ENCODE measurements around the gene BRF1.

DNA sequence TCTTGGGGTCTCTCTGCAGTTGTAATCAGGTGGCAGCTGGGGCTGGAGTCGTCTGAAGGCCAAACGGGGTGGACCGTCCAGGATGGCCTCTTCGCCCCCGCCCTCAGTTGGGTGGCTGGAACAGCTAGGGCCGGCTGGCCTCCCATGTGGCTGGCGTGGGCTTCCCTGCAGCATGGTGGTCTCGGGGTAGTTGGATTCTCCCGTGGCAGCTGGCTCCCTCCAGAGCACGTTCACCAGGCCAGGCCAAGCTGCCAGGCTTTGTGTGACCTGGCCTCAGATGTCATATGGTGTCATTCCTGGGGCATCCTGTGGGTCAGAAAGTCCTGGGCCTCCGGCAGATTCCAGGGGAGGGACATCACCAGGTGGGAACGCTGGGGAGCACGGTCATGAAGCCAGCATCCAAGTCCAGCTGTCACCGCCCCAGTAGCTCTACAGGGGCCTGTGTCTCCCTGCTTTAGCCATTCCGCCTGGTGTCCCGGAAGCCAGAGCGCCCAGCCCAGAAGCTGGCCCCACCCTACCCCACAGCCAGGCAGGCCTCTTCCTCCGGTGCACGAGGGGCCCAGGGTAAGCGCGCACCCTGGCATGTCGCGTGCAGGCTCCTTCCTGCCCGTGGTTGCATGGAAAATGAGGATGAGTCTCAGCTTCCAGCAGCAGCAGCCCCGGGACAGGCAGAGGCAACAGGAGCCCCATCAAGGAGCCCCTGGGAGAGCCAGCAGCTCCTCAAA, 118.3 kb downstream of the BRF1 start:
- no peak for TF ChIP-seq EP300 (IDR thresholded peaks at IDR 0.05)
- TF ChIP-seq, protein P1, sequence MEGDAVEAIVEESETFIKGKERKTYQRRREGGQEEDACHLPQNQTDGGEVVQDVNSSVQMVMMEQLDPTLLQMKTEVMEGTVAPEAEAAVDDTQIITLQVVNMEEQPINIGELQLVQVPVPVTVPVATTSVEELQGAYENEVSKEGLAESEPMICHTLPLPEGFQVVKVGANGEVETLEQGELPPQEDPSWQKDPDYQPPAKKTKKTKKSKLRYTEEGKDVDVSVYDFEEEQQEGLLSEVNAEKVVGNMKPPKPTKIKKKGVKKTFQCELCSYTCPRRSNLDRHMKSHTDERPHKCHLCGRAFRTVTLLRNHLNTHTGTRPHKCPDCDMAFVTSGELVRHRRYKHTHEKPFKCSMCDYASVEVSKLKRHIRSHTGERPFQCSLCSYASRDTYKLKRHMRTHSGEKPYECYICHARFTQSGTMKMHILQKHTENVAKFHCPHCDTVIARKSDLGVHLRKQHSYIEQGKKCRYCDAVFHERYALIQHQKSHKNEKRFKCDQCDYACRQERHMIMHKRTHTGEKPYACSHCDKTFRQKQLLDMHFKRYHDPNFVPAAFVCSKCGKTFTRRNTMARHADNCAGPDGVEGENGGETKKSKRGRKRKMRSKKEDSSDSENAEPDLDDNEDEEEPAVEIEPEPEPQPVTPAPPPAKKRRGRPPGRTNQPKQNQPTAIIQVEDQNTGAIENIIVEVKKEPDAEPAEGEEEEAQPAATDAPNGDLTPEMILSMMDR (IDR thresholded peaks at IDR 0.05), result no peak

Data from ovary (tissue), 3 donors.